ENCODE data around the gene TRAPPC11.

Gene TRAPPC11

GRCh38 chr4:183638436-183638835 is 20.7 kb upstream of the TRAPPC11 start:
- no peak for DNase-seq

- no peak for DNase-seq
These were observed 19.8 kb upstream of the TRAPPC11 start for GRCh38 chr4:183639291-183639690.

GRCh38 chr4:183645326-183645725 is 13.8 kb upstream of the TRAPPC11 start:
- no peak for DNase-seq

- no peak for DNase-seq
These were observed 1.5 kb upstream of the TRAPPC11 start for GRCh38 chr4:183657564-183657963.

- peak; percentile 14 for DNase-seq
These were observed 598 bp upstream of the TRAPPC11 start for GRCh38 chr4:183658362-183659028.

- no peak for DNase-seq
These were observed 764 bp downstream of the TRAPPC11 start for GRCh38 chr4:183659872-183660242.

- no peak for DNase-seq
These were observed 7.0 kb downstream of the TRAPPC11 start for GRCh38 chr4:183666088-183666487.

GRCh38 chr4:183670251-183670650 is 11.2 kb downstream of the TRAPPC11 start:
- no peak for DNase-seq

- DNase-seq: no peak
These were observed 12.0 kb downstream of the TRAPPC11 start for GRCh38 chr4:183670960-183671555.

GRCh38 chr4:183674153-183674552 is 15.1 kb downstream of the TRAPPC11 start:
- DNase-seq: no peak

GRCh38 chr4:183675625-183676024 is 16.5 kb downstream of the TRAPPC11 start:
- DNase-seq: no peak

- no peak for DNase-seq
These were observed 22.0 kb downstream of the TRAPPC11 start for GRCh38 chr4:183681119-183681518.

GRCh38 chr4:183686461-183686860 is 27.4 kb downstream of the TRAPPC11 start:
- DNase-seq: no peak

GRCh38 chr4:183688216-183688615 is 29.1 kb downstream of the TRAPPC11 start:
- DNase-seq: no peak

- no peak for DNase-seq
These were observed 31.9 kb downstream of the TRAPPC11 start for GRCh38 chr4:183691006-183691405.

- no peak for DNase-seq
These were observed 32.8 kb downstream of the TRAPPC11 start for GRCh38 chr4:183691897-183692296.

GRCh38 chr4:183698909-183699308 is 39.8 kb downstream of the TRAPPC11 start:
- DNase-seq: no peak

GRCh38 chr4:183700407-183700806 is 41.3 kb downstream of the TRAPPC11 start:
- DNase-seq: no peak

GRCh38 chr4:183702492-183702891 is 43.4 kb downstream of the TRAPPC11 start:
- no peak for DNase-seq

GRCh38 chr4:183714626-183715025 is 55.5 kb downstream of the TRAPPC11 start:
- no peak for DNase-seq

- DNase-seq: no peak
These were observed 57.2 kb downstream of the TRAPPC11 start for GRCh38 chr4:183716302-183716701.

- no peak for DNase-seq
These were observed 59.8 kb downstream of the TRAPPC11 start for GRCh38 chr4:183718876-183719275.

- peak; percentile 59 for DNase-seq
These were observed 62.4 kb downstream of the TRAPPC11 start for GRCh38 chr4:183721207-183722081.
